H9 (cell line): ENCODE data around the gene PCCA. TPM values are rescaled to one million over a fixed set of nuclear protein-coding genes. Genes with fewer than 3 reads are reported as not detected.

Source experiments
- DNase-seq: peaks from one replicate; pipeline ENCODE4 v3.0.0-alpha.2; 2017
- H2AFZ ChIP-seq: one replicate; pipeline ENCODE4 v1.6.1; 2013; ENCODE audit warnings: mild to moderate bottlenecking, low read length, control low read depth, moderate library complexity
- H2AK5ac ChIP-seq: 2 replicates; pipeline ENCODE4 v1.6.1; 2013; ENCODE audit warnings: low read length, control low read depth, mixed read lengths; ENCODE audit not compliant: insufficient read length
- H2BK120ac ChIP-seq: one replicate; pipeline ENCODE4 v1.6.1; 2013; ENCODE audit warnings: low read depth, mild to moderate bottlenecking, low read length, control low read depth, inconsistent platforms; ENCODE audit not compliant: poor library complexity, severe bottlenecking
- H2BK12ac ChIP-seq: 2 replicates; pipeline ENCODE4 v1.6.1; 2013; ENCODE audit warnings: low read length, control low read depth, mixed read lengths, low read depth; ENCODE audit not compliant: insufficient read length
- H2BK15ac ChIP-seq: 2 replicates; pipeline ENCODE4 v1.6.1; 2013; ENCODE audit warnings: low read depth, low read length, control low read depth
- H2BK20ac ChIP-seq: one replicate; pipeline ENCODE4 v1.6.1; 2013; ENCODE audit warnings: low read depth, mild to moderate bottlenecking, low read length, control low read depth, inconsistent platforms; ENCODE audit not compliant: poor library complexity, severe bottlenecking
- H2BK5ac ChIP-seq: 2 replicates; pipeline ENCODE4 v1.6.1; 2013; ENCODE audit warnings: low read length, control low read depth, mixed read lengths; ENCODE audit not compliant: insufficient read length
- H3K14ac ChIP-seq: 2 replicates; pipeline ENCODE4 v1.6.1; 2013; ENCODE audit warnings: low read length, control low read depth; ENCODE audit not compliant: insufficient read depth
- H3K18ac ChIP-seq: 2 replicates; pipeline ENCODE4 v1.6.1; 2013; ENCODE audit warnings: low read depth, mild to moderate bottlenecking, mixed read lengths, low read length, control low read depth; ENCODE audit not compliant: insufficient read length
- H3K23ac ChIP-seq: 2 replicates; pipeline ENCODE4 v1.6.1; 2013; ENCODE audit warnings: low read length, control low read depth, mixed read lengths, low read depth; ENCODE audit not compliant: insufficient read length
- H3K23me2 ChIP-seq: 2 replicates; pipeline ENCODE4 v1.6.1; 2013; ENCODE audit warnings: low read depth, mild to moderate bottlenecking, mixed read lengths, low read length, control low read depth; ENCODE audit not compliant: insufficient read length, poor library complexity, severe bottlenecking
- H3K27ac ChIP-seq: 2 replicates; pipeline ENCODE4 v1.5.1; 2013; ENCODE audit warnings: low read length, control low read depth, mixed read lengths, low read depth; ENCODE audit not compliant: insufficient read length
- H3K27me3 ChIP-seq: 2 replicates; pipeline ENCODE4 v1.6.1; 2013; ENCODE audit warnings: low read length, control low read depth, inconsistent platforms; ENCODE audit not compliant: insufficient read depth
- H3K4ac ChIP-seq: 2 replicates; pipeline ENCODE4 v1.6.1; 2013; ENCODE audit warnings: low read depth, mild to moderate bottlenecking, control low read depth, inconsistent platforms, low read length, moderate library complexity
- H3K4me1 ChIP-seq: 2 replicates; pipeline ENCODE4 v1.6.1; 2013; ENCODE audit warnings: low read length, control low read depth, inconsistent platforms; ENCODE audit not compliant: insufficient read depth
- H3K4me2 ChIP-seq: 2 replicates; pipeline ENCODE4 v1.6.1; 2013; ENCODE audit warnings: low read length, control low read depth, mixed read lengths; ENCODE audit not compliant: insufficient read length, insufficient read depth
- H3K56ac ChIP-seq: 2 replicates; pipeline ENCODE4 v1.6.1; 2013; ENCODE audit warnings: low read depth, mild to moderate bottlenecking, mixed read lengths, low read length, control low read depth; ENCODE audit not compliant: insufficient read length
- H3K79me1 ChIP-seq: 2 replicates; pipeline ENCODE4 v1.6.1; 2013; ENCODE audit warnings: low read depth, mild to moderate bottlenecking, moderate library complexity, low read length, control low read depth, inconsistent platforms; ENCODE audit not compliant: insufficient read depth, poor library complexity, severe bottlenecking
- H3K79me2 ChIP-seq: 2 replicates; pipeline ENCODE4 v1.6.1; 2013; ENCODE audit warnings: low read length, control low read depth, inconsistent platforms; ENCODE audit not compliant: insufficient read depth
- H3K9ac ChIP-seq: 2 replicates; pipeline ENCODE4 v1.6.1; 2013; ENCODE audit warnings: low read length, control low read depth, mixed read lengths; ENCODE audit not compliant: insufficient read length; ENCODE audit errors: extremely low read depth
- H3K9me3 ChIP-seq: one replicate; pipeline ENCODE4 v1.6.1; 2013; ENCODE audit warnings: low read depth, low read length, inconsistent platforms; ENCODE audit not compliant: control insufficient read depth
- H3T11ph ChIP-seq: one replicate; pipeline ENCODE4 v1.6.1; 2013; ENCODE audit warnings: mild to moderate bottlenecking, low read length, control low read depth, inconsistent platforms
- H4K20me1 ChIP-seq: one replicate; pipeline ENCODE4 v1.6.1; 2013; ENCODE audit not compliant: control insufficient read depth, insufficient read length, insufficient read depth
- H4K5ac ChIP-seq: 2 replicates; pipeline ENCODE4 v1.6.1; 2013; ENCODE audit warnings: low read depth, mild to moderate bottlenecking, mixed read lengths, low read length, control low read depth; ENCODE audit not compliant: insufficient read length
- H4K8ac ChIP-seq: replicated peaks from 2 replicates; pipeline ENCODE4 v1.6.1; 2013; ENCODE audit warnings: low read length, control low read depth, mixed read lengths, low read depth; ENCODE audit not compliant: insufficient read length
- H4K91ac ChIP-seq: 2 replicates; pipeline ENCODE4 v1.6.1; 2013; ENCODE audit warnings: low read depth, mild to moderate bottlenecking, moderate library complexity, mixed read lengths, low read length, control low read depth; ENCODE audit not compliant: insufficient read length
- H3K27ac Mint-ChIP-seq, 3 experiments: 2 replicates in 2 of 3; 3 replicates in 1 of 3; pipeline ENCODE4 v1.8.0; 2020 to 2021; ENCODE audit warnings: mixed read lengths in 3 of 3, mild to moderate bottlenecking in 1 of 3, moderate library complexity in 1 of 3
- H3K27me3 Mint-ChIP-seq: 2 replicates; pipeline ENCODE4 v1.8.0; 2021; ENCODE audit warnings: low read depth, mild to moderate bottlenecking, moderate library complexity, mixed read lengths
- H3K36me3 Mint-ChIP-seq, 3 experiments: 2 replicates in 2 of 3; 3 replicates in 1 of 3; pipeline ENCODE4 v1.8.0; 2020 to 2021; ENCODE audit warnings: low read depth in 3 of 3, mixed read lengths in 3 of 3; ENCODE audit not compliant: insufficient read depth in 1 of 3
- H3K4me1 Mint-ChIP-seq, 2 experiments: 2 replicates each; pipeline ENCODE4 v1.8.0; 2020; ENCODE audit warnings: mixed read lengths in 2 of 2
- H3K4me3 Mint-ChIP-seq, 2 experiments: 2 replicates in 1 of 2; 3 replicates in 1 of 2; pipeline ENCODE4 v1.8.0; 2020 to 2021; ENCODE audit warnings: mild to moderate bottlenecking in 2 of 2, mixed read lengths in 2 of 2, moderate library complexity in 1 of 2
- H3K9me3 Mint-ChIP-seq, 2 experiments: 2 replicates in 1 of 2; 3 replicates in 1 of 2; pipeline ENCODE4 v1.8.0; 2020; ENCODE audit warnings: mild to moderate bottlenecking in 2 of 2, mixed read lengths in 2 of 2, moderate library complexity in 1 of 2
- WGBS: extraction: QIAGEN DNeasy Blood & Tissue Kit; methylation state at CpG from one replicate; pipeline ENCODE4 v1.1.7; 2013; ENCODE audit warnings: missing lambda C conversion rate, low lambda C conversion rate, mixed read lengths; ENCODE audit not compliant: insufficient read length; ENCODE audit errors: extremely low coverage; 5-methylcytosine and 5-hydroxymethylcytosine counted together
- total RNA-seq: library from RNA; stranded (reverse); gene quantifications from 2 replicates; pipeline ENCODE4 v1.2.1, GENCODE V29; 2021
- TF ChIP-seq, protein P1 (sequence below): fragments of 200-600 bp; sonication (generic); conservative IDR thresholded peaks from 3 replicates; pipeline ENCODE4 v1.8.0; 2021; ENCODE audit warnings: antibody characterized with exemption, mild to moderate bottlenecking

The PCCA gene
- total RNA-seq, 1 experiment from 2014 or later: 56.5 TPM

DNA sequence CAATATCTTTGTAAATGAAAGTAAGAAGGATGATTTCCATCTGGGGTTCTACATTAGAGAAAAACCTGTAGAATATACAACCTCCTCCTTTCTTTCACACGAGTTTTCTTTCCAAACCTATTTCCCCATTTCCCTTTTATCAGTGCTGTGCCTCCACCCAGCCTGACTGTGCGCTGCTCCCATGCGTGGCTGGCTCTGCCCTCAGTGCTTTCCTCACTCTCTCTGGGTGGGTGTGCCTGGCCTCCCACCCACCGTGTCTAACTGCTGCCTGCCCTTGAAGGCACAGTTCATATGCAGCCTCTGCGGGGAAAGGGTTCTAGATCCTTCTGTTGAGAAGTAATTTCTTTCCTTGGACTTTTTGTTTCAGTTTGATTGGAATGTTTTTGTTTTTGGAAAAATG is 70.7 kb downstream of the PCCA start:
- Mint-ChIP-seq H3K9me3 (no peaks in the 10 kb centered on the region), H3K27me3 (no peaks in the 10 kb centered on the region), H3K4me1 (peaks cover 30 to 45% of the 10 kb centered on the region in 2 experiments), H3K36me3 (peaks cover under 1 to 16% (median 16%) of the 10 kb centered on the region in 3 experiments; a peak in 6 of 7 replicates), H3K4me3 (no peak overlapping the region), H3K27ac (peak overlapping the region; percentile 82 to 94 (median 93); a peak in 6 of 7 replicates)
- no CpG with 5 or more reads among the region's 5 CpGs for WGBS
- H3K9ac ChIP-seq: no peak overlapping the region
- H3K4ac ChIP-seq: no peak overlapping the region
- H2BK15ac ChIP-seq: no peak overlapping the region; the same call in 1 of the 2 replicates
- H4K8ac ChIP-seq: no peak overlapping the region
- no peak overlapping the region for H4K91ac ChIP-seq
- H3K23ac ChIP-seq: no peak overlapping the region
- H2BK20ac ChIP-seq: no peak overlapping the region
- TF ChIP-seq, protein P1, sequence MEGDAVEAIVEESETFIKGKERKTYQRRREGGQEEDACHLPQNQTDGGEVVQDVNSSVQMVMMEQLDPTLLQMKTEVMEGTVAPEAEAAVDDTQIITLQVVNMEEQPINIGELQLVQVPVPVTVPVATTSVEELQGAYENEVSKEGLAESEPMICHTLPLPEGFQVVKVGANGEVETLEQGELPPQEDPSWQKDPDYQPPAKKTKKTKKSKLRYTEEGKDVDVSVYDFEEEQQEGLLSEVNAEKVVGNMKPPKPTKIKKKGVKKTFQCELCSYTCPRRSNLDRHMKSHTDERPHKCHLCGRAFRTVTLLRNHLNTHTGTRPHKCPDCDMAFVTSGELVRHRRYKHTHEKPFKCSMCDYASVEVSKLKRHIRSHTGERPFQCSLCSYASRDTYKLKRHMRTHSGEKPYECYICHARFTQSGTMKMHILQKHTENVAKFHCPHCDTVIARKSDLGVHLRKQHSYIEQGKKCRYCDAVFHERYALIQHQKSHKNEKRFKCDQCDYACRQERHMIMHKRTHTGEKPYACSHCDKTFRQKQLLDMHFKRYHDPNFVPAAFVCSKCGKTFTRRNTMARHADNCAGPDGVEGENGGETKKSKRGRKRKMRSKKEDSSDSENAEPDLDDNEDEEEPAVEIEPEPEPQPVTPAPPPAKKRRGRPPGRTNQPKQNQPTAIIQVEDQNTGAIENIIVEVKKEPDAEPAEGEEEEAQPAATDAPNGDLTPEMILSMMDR: no peak
- no peaks in the 10 kb centered on the region for H3K79me2 ChIP-seq
- peak overlapping the region; percentile 73; the same call in 1 of the 2 replicates for H3K14ac ChIP-seq
- no peak overlapping the region for H3K56ac ChIP-seq
- H4K5ac ChIP-seq: no peak overlapping the region
- H4K20me1 ChIP-seq: no peaks in the 10 kb centered on the region
- no peak overlapping the region for H3T11ph ChIP-seq
- no peak overlapping the region for H3K4me2 ChIP-seq
- peaks cover 2% of the 10 kb centered on the region for H3K79me1 ChIP-seq
- no peaks in the 10 kb centered on the region for H3K27me3 ChIP-seq
- DNase-seq: no peak
- no peaks in the 10 kb centered on the region for H3K23me2 ChIP-seq
- no peak overlapping the region for H2BK5ac ChIP-seq
- H3K18ac ChIP-seq: peak overlapping the region; percentile 42
- no peak overlapping the region for H2AFZ ChIP-seq
- H3K27ac ChIP-seq: no peak overlapping the region
- H2AK5ac ChIP-seq: no peak overlapping the region
- peaks cover 5% of the 10 kb centered on the region; the same call in 1 of the 2 replicates for H3K4me1 ChIP-seq
- H3K9me3 ChIP-seq: no peaks in the 10 kb centered on the region
- H2BK12ac ChIP-seq: peak overlapping the region; percentile 76
- no peak overlapping the region for H2BK120ac ChIP-seq
